ENCODE results near the gene LCMT1. TPM values are rescaled to one million over a fixed set of nuclear protein-coding genes. Genes with fewer than 3 reads are reported as not detected.

LCMT1 gene
- total RNA-seq, 3 donors from 2014 or later, result 41.7 to 55.7 (median 55.7) TPM

DNA sequence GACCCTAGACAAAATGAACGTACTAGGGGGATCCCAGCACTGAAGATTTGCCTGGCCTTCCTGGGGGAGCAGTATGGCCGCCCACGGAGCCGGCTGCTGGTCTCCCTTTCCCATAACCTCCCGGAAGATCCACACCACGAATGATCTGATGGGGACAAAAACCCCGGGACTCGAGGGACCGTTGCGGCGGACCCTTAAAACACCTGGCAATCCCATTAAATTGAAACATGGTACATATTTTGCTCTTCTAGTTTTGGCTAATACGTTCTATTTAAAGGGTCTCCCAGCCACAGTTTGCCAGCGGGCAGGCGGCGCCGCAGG, 45.2 kb upstream of the LCMT1 start:
- no peak for ATAC-seq
- Histone ChIP-seq H3K4me3 (no peak overlapping the region), H3K9me3 (no peaks in the 10 kb centered on the region), H3K36me3 (ENCODE audit: low read depth) (no peaks in the 10 kb centered on the region), H3K4me1 (ENCODE audit: low read depth) (peaks cover 9% of the 10 kb centered on the region)
- no peak for DNase-seq
- TF ChIP-seq, protein P1, sequence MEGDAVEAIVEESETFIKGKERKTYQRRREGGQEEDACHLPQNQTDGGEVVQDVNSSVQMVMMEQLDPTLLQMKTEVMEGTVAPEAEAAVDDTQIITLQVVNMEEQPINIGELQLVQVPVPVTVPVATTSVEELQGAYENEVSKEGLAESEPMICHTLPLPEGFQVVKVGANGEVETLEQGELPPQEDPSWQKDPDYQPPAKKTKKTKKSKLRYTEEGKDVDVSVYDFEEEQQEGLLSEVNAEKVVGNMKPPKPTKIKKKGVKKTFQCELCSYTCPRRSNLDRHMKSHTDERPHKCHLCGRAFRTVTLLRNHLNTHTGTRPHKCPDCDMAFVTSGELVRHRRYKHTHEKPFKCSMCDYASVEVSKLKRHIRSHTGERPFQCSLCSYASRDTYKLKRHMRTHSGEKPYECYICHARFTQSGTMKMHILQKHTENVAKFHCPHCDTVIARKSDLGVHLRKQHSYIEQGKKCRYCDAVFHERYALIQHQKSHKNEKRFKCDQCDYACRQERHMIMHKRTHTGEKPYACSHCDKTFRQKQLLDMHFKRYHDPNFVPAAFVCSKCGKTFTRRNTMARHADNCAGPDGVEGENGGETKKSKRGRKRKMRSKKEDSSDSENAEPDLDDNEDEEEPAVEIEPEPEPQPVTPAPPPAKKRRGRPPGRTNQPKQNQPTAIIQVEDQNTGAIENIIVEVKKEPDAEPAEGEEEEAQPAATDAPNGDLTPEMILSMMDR (IDR thresholded peaks at IDR 0.05), result no peak
- intact Hi-C loops (cut with DNase I, micrococcal nuclease), result no loop called here

DNA sequence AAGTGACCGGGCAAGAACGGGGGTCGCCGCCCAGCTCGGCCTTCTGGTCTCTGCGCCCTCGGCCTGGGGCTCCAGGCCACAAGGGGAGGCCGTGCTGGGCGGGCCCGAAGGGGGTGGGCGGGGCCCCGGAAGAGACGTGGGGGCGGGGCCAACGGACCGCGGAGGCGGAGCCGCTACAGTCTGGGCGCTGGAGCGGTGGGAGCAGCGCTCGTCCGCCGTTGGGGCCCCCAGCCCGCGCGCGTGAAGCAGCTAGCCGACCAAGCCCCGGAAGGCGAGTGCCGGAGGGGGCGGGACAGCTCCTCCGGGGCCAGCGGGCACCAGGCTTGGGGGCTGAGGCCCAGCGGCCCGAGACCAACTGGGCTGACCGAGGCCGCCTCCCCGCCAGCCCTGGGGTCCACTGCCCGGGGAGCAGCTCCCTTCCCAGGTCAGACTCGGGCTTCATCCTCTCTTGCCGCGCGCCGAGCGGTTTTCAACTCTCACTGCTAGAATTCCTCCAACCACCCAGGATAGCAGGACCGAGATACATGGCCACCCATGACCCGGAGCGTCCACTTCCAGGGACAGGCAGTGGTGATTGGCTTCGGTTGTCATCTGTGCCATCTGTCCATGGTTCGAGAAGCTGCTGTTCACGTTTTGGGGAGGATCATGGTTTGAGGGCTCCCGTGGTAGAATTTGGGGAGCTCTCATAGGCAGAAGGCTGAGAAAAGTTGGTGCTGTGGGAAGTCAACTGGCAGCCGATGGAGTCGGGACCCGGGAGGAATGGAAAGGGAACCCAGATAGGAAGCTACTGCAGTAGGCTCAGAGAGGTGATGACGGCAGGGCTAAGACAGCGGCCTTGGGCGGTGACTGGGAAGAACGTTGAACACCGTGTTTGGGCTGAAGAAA, 44.6 kb upstream of the LCMT1 start:
- H3K9me3 ChIP-seq, result no peaks in the 10 kb centered on the region
- peak; percentile 92 for DNase-seq
- H3K4me1 ChIP-seq (ENCODE audit: low read depth), result peaks cover 9% of the 10 kb centered on the region
- TF ChIP-seq, protein P1 (IDR thresholded peaks at IDR 0.05), result no peak
- H3K4me3 ChIP-seq, result peak overlapping the region; percentile 44
- intact Hi-C loops (cut with DNase I, micrococcal nuclease), result no loop called here
- H3K36me3 ChIP-seq (ENCODE audit: low read depth), result no peaks in the 10 kb centered on the region
- peak; percentile 99 for ATAC-seq

DNA sequence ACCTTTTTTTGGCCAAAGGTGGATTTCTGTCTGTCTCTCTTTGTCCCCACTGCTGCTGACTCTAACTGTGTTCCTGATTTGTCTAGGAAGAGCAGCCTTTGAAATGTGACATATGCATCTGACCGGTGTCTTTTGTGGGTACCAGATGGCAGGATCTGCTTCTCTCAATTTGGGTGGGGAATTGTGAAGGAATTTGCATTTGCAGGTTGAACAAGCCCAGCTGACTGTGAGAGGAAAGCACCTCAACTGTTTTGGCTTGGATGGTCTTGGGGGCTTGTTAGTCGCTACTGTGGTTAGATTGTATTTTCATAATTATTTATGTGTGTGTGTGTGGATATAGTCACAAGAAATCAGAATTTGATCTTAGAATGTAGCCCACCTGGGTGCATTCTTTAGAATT, 37.7 kb upstream of the LCMT1 start:
- H3K9me3 ChIP-seq, result no peaks in the 10 kb centered on the region
- intact Hi-C loops (cut with DNase I, micrococcal nuclease), result no loop called here
- ATAC-seq (no peak), DNase-seq (no peak)
- H3K4me1 ChIP-seq (ENCODE audit: low read depth), result no peaks in the 10 kb centered on the region
- H3K4me3 ChIP-seq, result no peak overlapping the region
- TF ChIP-seq, protein P1 (IDR thresholded peaks at IDR 0.05), result no peak
- H3K36me3 ChIP-seq (ENCODE audit: low read depth), result no peaks in the 10 kb centered on the region

DNA sequence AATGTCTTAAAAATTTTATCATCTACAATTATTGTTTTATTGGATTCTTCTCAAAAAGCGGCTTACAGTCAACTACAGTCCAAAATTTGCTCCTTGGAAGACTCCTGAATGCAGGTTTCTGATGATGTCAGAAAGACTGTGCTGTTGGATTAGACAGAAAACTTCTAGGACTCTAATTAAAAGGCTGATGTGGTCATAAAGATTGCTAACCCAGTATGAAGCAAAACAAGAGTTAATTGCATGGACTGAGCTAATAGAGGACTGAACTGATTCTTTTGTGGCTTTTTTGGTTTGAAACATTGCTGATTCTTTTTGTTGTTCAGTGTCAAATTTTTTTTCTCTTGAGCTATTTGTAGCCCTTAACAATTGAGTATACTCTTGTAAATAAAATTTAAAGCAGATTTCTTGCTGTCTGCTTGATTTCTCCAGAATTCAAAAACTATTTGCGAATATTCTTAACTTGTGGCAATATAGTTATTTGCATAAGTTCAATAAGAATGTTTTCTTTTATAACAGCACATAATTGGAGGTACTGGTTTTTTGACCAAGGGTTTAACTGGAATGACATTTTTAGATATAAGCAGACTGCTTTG, 33.1 kb upstream of the LCMT1 start:
- no peaks in the 10 kb centered on the region for H3K4me1 ChIP-seq (ENCODE audit: low read depth)
- ATAC-seq, result no peak
- no peak overlapping the region for H3K4me3 ChIP-seq
- DNase-seq, result no peak
- intact Hi-C loops (cut with DNase I, micrococcal nuclease), result no loop called here
- no peaks in the 10 kb centered on the region for H3K9me3 ChIP-seq
- H3K36me3 ChIP-seq (ENCODE audit: low read depth), result no peaks in the 10 kb centered on the region
- TF ChIP-seq, protein P1 (IDR thresholded peaks at IDR 0.05), result no peak

DNA sequence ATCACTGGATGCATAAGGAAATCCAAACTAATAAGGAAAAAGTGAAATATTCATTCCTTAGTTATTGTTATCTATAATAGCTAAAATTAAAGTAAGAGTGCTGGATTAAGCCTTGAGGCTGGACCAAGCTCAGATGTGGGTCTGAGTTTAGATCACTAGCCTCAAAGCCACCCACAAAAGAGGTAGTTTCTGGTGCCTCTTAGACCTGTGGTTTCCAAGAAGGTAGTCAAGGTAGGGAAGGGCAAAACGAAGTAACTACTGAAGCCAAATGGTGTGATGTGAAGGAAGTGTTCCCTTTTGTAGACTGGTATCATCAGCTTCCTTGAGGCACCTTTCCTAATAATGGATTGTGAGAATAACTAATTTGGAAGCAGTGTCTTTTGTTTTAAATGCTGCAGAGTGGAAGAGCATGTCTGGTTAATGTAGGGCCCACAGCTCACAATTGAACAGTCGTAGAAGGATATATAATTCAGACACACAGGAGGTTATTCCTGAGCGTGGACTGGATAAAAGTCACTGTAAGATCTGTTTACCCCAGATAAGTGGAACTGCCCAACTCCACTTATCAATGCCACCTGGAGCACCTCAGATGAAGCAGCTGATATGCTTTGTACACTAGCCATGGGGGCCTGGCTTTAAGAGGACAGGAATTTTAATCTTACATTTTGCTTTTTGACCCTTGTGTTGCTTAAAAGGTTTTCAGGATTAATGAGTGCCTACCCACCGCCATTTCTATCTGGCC, 31.7 kb upstream of the LCMT1 start:
- intact Hi-C loops (cut with DNase I, micrococcal nuclease), result no loop called here
- Histone ChIP-seq H3K4me3 (no peak overlapping the region), H3K36me3 (ENCODE audit: low read depth) (no peaks in the 10 kb centered on the region), H3K9me3 (no peaks in the 10 kb centered on the region), H3K4me1 (ENCODE audit: low read depth) (no peaks in the 10 kb centered on the region)
- TF ChIP-seq, protein P1 (IDR thresholded peaks at IDR 0.05), result no peak
- no peak for ATAC-seq
- no peak for DNase-seq
